MCF 10A (cell line): ENCODE measurements around the gene CCDC92B. TPM values are rescaled to one million over a fixed set of nuclear protein-coding genes. Genes with fewer than 3 reads are reported as not detected.

Experiments
- BruUV-seq: library from RNA; stranded (reverse); fragments of 400-500 nt; replicated peaks from 2 replicates; lab custom pipeline; 2021; lab: Mats Ljungman, UMichigan
- CTCF ChIA-PET: fragments of 300-600 bp; sonication (Branson Sonifier 250); formaldehyde crosslinking; extraction: SDS; loops from one replicate; lab custom pipeline; 2021; ENCODE audit warnings: antibody characterized with exemption, inconsistent platforms; lab: Yijun Ruan, JAX
- POLR2A ChIA-PET: fragments of 300-600, 350-650 bp; sonication (Branson Sonifier 250); formaldehyde crosslinking; extraction: SDS; loops from one replicate; lab custom pipeline; 2020; ENCODE audit warnings: antibody characterized with exemption, inconsistent platforms; lab: Yijun Ruan, JAX
- DNase-seq: peaks from one replicate; pipeline ENCODE4 v3.0.0-alpha.2; 2018; ENCODE audit not compliant: unreplicated experiment
- H3K27ac Mint-ChIP-seq: one replicate; pipeline ENCODE4 v1.8.0; 2022; ENCODE audit warnings: mild to moderate bottlenecking, low read depth, mixed read lengths; ENCODE audit not compliant: unreplicated experiment
- H3K27me3 Mint-ChIP-seq: one replicate; pipeline ENCODE4 v1.8.0; 2022; ENCODE audit warnings: mixed read lengths; ENCODE audit not compliant: insufficient read depth, unreplicated experiment
- H3K36me3 Mint-ChIP-seq: one replicate; pipeline ENCODE4 v1.8.0; 2022; ENCODE audit warnings: mild to moderate bottlenecking, moderate library complexity, mixed read lengths; ENCODE audit not compliant: insufficient read depth, unreplicated experiment
- H3K4me1 Mint-ChIP-seq: one replicate; pipeline ENCODE4 v1.8.0; 2022; ENCODE audit warnings: mixed read lengths; ENCODE audit not compliant: insufficient read depth, unreplicated experiment
- H3K4me3 Mint-ChIP-seq: one replicate; pipeline ENCODE4 v1.8.0; 2022; ENCODE audit warnings: mild to moderate bottlenecking, moderate library complexity, mixed read lengths; ENCODE audit not compliant: unreplicated experiment
- H3K9me3 Mint-ChIP-seq: one replicate; pipeline ENCODE4 v1.8.0; 2022; ENCODE audit warnings: mixed read lengths; ENCODE audit not compliant: unreplicated experiment
- CTCF ChIP-seq: fragments of 200-600 bp; IDR thresholded peaks from one replicate; pipeline ENCODE4 v1.8.0; 2022; ENCODE audit warnings: antibody characterized with exemption, mild to moderate bottlenecking; ENCODE audit not compliant: unreplicated experiment
- intact Hi-C: fragments of 100-400 bp; cut with micrococcal nuclease; formaldehyde crosslinking; loops from 2 replicates; pipeline ENCODE4 v1.14.1; 2022
- total RNA-seq: library from RNA; stranded (reverse); gene quantifications from 2 replicates; pipeline ENCODE4 v1.2.3, GENCODE V29; 2022

The CCDC92B gene
- total RNA-seq, 1 experiment from 2014 or later = not detected

- H3K9me3 Mint-ChIP-seq = no peaks in the 10 kb centered on the region
These were observed 53.3 kb downstream of the CCDC92B start for GRCh38 chr17:2695961-2696760.

GRCh38 chr17:2695243-2695960 lies 54.0 kb downstream of the CCDC92B start:
- Mint-ChIP-seq H3K27ac (no peak overlapping the region), H3K27me3 (no peaks in the 10 kb centered on the region), H3K9me3 (no peaks in the 10 kb centered on the region), H3K4me1 (no peaks in the 10 kb centered on the region), H3K4me3 (no peak overlapping the region), H3K36me3 (peaks cover 61% of the 10 kb centered on the region)
- ChIA-PET CTCF (interaction anchor here (2.0 kb wide), 1 partner anchor 11 kb away, joined by 5 read pairs; no protein-coding TSS in a partner anchor), POLR2A (interaction anchor here (0.8 to 0.9 kb wide), 2 partner anchors 9 to 101 kb away, joined by 3 to 4 read pairs; no protein-coding TSS in a partner anchor)
- DNase-seq = no peak
- TF ChIP-seq CTCF = no peak
- intact Hi-C loops = no loop called here
- no TSS peak for BruUV-seq

More at GRCh38 chr17:2695961-2696760, 53.3 kb downstream of the CCDC92B start:
- Mint-ChIP-seq H3K27ac (no peak overlapping the region), H3K4me3 (no peak overlapping the region), H3K36me3 (peaks cover 61% of the 10 kb centered on the region), H3K4me1 (no peaks in the 10 kb centered on the region), H3K27me3 (no peaks in the 10 kb centered on the region)
- TF ChIP-seq CTCF = no peak
- no peak for DNase-seq
- BruUV-seq = no TSS peak
- intact Hi-C loops = no loop called here
- ChIA-PET CTCF (interaction anchor here (0.5 to 2.0 kb wide), 2 partner anchors 10 to 1003 kb away, joined by 3 to 5 read pairs; no protein-coding TSS in a partner anchor), POLR2A (no interaction called here)

GRCh38 chr17:2694381-2695242 lies 54.8 kb downstream of the CCDC92B start:
- no peak for DNase-seq
- no TSS peak for BruUV-seq
- intact Hi-C loops = no loop called here
- Mint-ChIP-seq H3K4me1 (no peaks in the 10 kb centered on the region), H3K27ac (no peak overlapping the region), H3K4me3 (no peak overlapping the region), H3K36me3 (peaks cover 61% of the 10 kb centered on the region), H3K27me3 (no peaks in the 10 kb centered on the region), H3K9me3 (no peaks in the 10 kb centered on the region)
- ChIA-PET CTCF (no interaction called here), POLR2A (interaction anchor here (0.8 to 1.4 kb wide), 3 partner anchors 9 to 100 kb away, joined by 3 to 4 read pairs (median 3); no protein-coding TSS in a partner anchor)
- no peak for TF ChIP-seq CTCF
